ENCODE measurements around the gene TUBA4A.

TUBA4A gene

GRCh38 chr2:219286436-219287115, 32.9 kb upstream of the TUBA4A start:
- DNase-seq (ENCODE audit: low read depth in 2 of 2), result no peak

GRCh38 chr2:219285894-219286425, 32.2 kb upstream of the TUBA4A start:
- DNase-seq (ENCODE audit: low read depth in 2 of 2), result peak; percentile 46 to 49

- no peak for DNase-seq (ENCODE audit: low read depth in 2 of 2)
Observed at GRCh38 chr2:219285373-219285735, 31.6 kb upstream of the TUBA4A start.

- no peak for DNase-seq (ENCODE audit: low read depth in 2 of 2)
Observed at GRCh38 chr2:219284501-219285372, 31.0 kb upstream of the TUBA4A start.

GRCh38 chr2:219282943-219283581, 29.3 kb upstream of the TUBA4A start:
- DNase-seq (ENCODE audit: low read depth in 2 of 2), result no peak

GRCh38 chr2:219282375-219282774, 28.7 kb upstream of the TUBA4A start:
- DNase-seq (ENCODE audit: low read depth in 2 of 2), result no peak

- DNase-seq (ENCODE audit: low read depth in 2 of 2), result no peak
Observed at GRCh38 chr2:219281588-219281987, 27.9 kb upstream of the TUBA4A start.

- no peak for DNase-seq (ENCODE audit: low read depth in 2 of 2)
Observed at GRCh38 chr2:219280651-219281050, 26.9 kb upstream of the TUBA4A start.

- DNase-seq (ENCODE audit: low read depth in 2 of 2), result no peak
Observed at GRCh38 chr2:219279916-219280516, 26.3 kb upstream of the TUBA4A start.

GRCh38 chr2:219279151-219279915, 25.6 kb upstream of the TUBA4A start, which contains the start of gene DNAJB2:
Gene DNAJB2, plus strand, starts transcription at chr2:219279366. Its CDS starts 468 bp downstream, at chr2:219279834.
- DNase-seq (ENCODE audit: low read depth in 2 of 2), result peak; percentile 98 to 99

GRCh38 chr2:219278655-219279150, 25.0 kb upstream of the TUBA4A start:
- DNase-seq (ENCODE audit: low read depth in 2 of 2), result no peak

GRCh38 chr2:219277703-219278654, 24.3 kb upstream of the TUBA4A start:
- DNase-seq (ENCODE audit: low read depth in 2 of 2), result peak; percentile 66 to 71

GRCh38 chr2:219274361-219274921, 20.7 kb upstream of the TUBA4A start:
- peak; percentile 46 to 50 for DNase-seq (ENCODE audit: low read depth in 2 of 2)

GRCh38 chr2:219273937-219274336, 20.2 kb upstream of the TUBA4A start:
- no peak for DNase-seq (ENCODE audit: low read depth in 2 of 2)

GRCh38 chr2:219272995-219273394, 19.3 kb upstream of the TUBA4A start:
- no peak for DNase-seq (ENCODE audit: low read depth in 2 of 2)

- DNase-seq (ENCODE audit: low read depth in 2 of 2), result no peak
Observed at GRCh38 chr2:219272356-219272755, 18.6 kb upstream of the TUBA4A start.

GRCh38 chr2:219271021-219271420, 17.3 kb upstream of the TUBA4A start:
- DNase-seq (ENCODE audit: low read depth in 2 of 2), result no peak

GRCh38 chr2:219270055-219270372, 16.3 kb upstream of the TUBA4A start:
- no peak for DNase-seq (ENCODE audit: low read depth in 2 of 2)

GRCh38 chr2:219269362-219270054, 15.8 kb upstream of the TUBA4A start:
- no peak for DNase-seq (ENCODE audit: low read depth in 2 of 2)

Data from fibroblast of skin of left quadriceps (primary cell).